HCT116 (cell line): ENCODE data around the gene NPFFR1. TPM values are rescaled to one million over a fixed set of nuclear protein-coding genes. Genes with fewer than 3 reads are reported as not detected.

Experiments used
- ATAC-seq: fragments of 200-7000 bp; cut with Tn5 transposase; 2 replicates; pipeline ENCODE4 v1.9.1; 2020; ENCODE audit warnings: mild to moderate bottlenecking, moderate library complexity
- BruUV-seq: library from RNA; stranded (reverse); fragments of 400-500 nt; replicated peaks from 2 replicates; lab custom pipeline; 2021; lab: Mats Ljungman, UMichigan
- CTCF ChIA-PET: fragments of 300-600 bp; sonication (Branson Sonifier 250); formaldehyde crosslinking; loops from one replicate; lab custom pipeline; 2021; ENCODE audit warnings: antibody characterized with exemption; lab: Charles Lee
- POLR2A ChIA-PET: fragments of 300-600, 350-600 bp; sonication (Branson Sonifier 250); formaldehyde crosslinking; loops from one replicate; lab custom pipeline; 2021; ENCODE audit warnings: antibody characterized with exemption; lab: Charles Lee
- RAD21 ChIA-PET, 2 experiments: fragments of 300-600 bp; sonication (Branson Sonifier 250); formaldehyde crosslinking; loops; one replicate each; lab custom pipeline; 2023; ENCODE audit warnings: low total read pairs in 2 of 2; ENCODE audit not compliant: uncharacterized antibody in 2 of 2, unreplicated experiment in 2 of 2, low non-redundant PET in 1 of 2; lab: Charles Lee
- DNase-seq: peaks from one replicate; pipeline ENCODE4 v3.0.0-alpha.2; 2010; ENCODE audit warnings: low read depth, low spot score
- H2AFZ ChIP-seq: fragments of 200-600 bp; shearing (Covaris generic), sonication (generic); 2 replicates; pipeline ENCODE4 v1.6.1; 2017; ENCODE audit warnings: low read depth, mixed run types, mixed read lengths, antibody characterized with exemption, low read length; ENCODE audit not compliant: poor library complexity, severe bottlenecking
- H3K27ac ChIP-seq: 2 replicates; pipeline ENCODE4 v1.5.1; 2012; ENCODE audit warnings: low read depth, low read length
- H3K27me3 ChIP-seq: fragments of 200-600 bp; sonication (generic); 2 replicates; pipeline ENCODE4 v1.6.1; 2016; ENCODE audit warnings: mixed run types, low read length, mixed read lengths; ENCODE audit not compliant: insufficient read depth
- H3K36me3 ChIP-seq, 2 experiments: fragments of 200-500 bp in 1 of 2; fragments of 200-600 bp in 1 of 2; sonication (Bioruptor generic) in 1 of 2; sonication (generic) in 1 of 2; 2 replicates each; pipeline versions ENCODE4 v1.5.1 to v1.6.1; 2014 to 2016; ENCODE audit warnings: low read length in 2 of 2, inconsistent platforms in 1 of 2, mixed read lengths in 1 of 2, mixed run types in 1 of 2; ENCODE audit not compliant: insufficient read depth in 2 of 2, control insufficient read depth in 1 of 2
- H3K4me1 ChIP-seq, 2 experiments: fragments of 200-600 bp in 1 of 2; sonication (generic) in 1 of 2; 2 replicates each; pipeline versions ENCODE4 v1.5.1 to v1.6.1; 2012 to 2017; ENCODE audit warnings: low read length in 2 of 2, inconsistent platforms in 1 of 2, mild to moderate bottlenecking in 1 of 2, mixed read lengths in 1 of 2, mixed run types in 1 of 2, moderate library complexity in 1 of 2; ENCODE audit not compliant: insufficient read depth in 2 of 2, control insufficient read depth in 1 of 2
- H3K4me2 ChIP-seq: fragments of 200-600 bp; sonication (generic); 2 replicates; pipeline ENCODE4 v1.6.1; 2017; ENCODE audit warnings: mixed run types, low read length, mixed read lengths
- H3K4me3 ChIP-seq, 2 experiments: fragments of 200-600 bp in 1 of 2; sonication (generic) in 1 of 2; replicated peaks in 1 of 2; 2 replicates each; pipeline ENCODE4 v1.5.1; 2011 to 2016; ENCODE audit warnings: low read length in 2 of 2, control low read depth in 1 of 2, low read depth in 1 of 2, mild to moderate bottlenecking in 1 of 2, mixed read lengths in 1 of 2, mixed run types in 1 of 2
- H3K79me2 ChIP-seq: fragments of 200-600 bp; sonication (generic); 2 replicates; pipeline ENCODE4 v1.6.1; 2017; ENCODE audit warnings: mild to moderate bottlenecking, mixed run types, low read length, moderate library complexity, mixed read lengths; ENCODE audit not compliant: insufficient read depth
- H3K9ac ChIP-seq: fragments of 200-600 bp; sonication (generic); 2 replicates; pipeline ENCODE4 v1.6.1; 2016; ENCODE audit warnings: low read length, mixed read lengths
- H3K9me2 ChIP-seq: fragments of 200-600 bp; sonication (generic), shearing (Covaris generic); 2 replicates; pipeline ENCODE4 v1.6.1; 2017; ENCODE audit warnings: mixed run types, mild to moderate bottlenecking, moderate library complexity; ENCODE audit not compliant: insufficient read depth
- H3K9me3 ChIP-seq, 2 experiments: fragments of 200-500 bp in 1 of 2; fragments of 200-600 bp in 1 of 2; sonication (Bioruptor generic) in 1 of 2; sonication (generic) in 1 of 2; 2 replicates each; pipeline ENCODE4 v1.6.1; 2014 to 2017; ENCODE audit warnings: low read length in 2 of 2, mixed read lengths in 2 of 2, inconsistent platforms in 1 of 2, low read depth in 1 of 2, mild to moderate bottlenecking in 1 of 2, mixed run types in 1 of 2, moderate library complexity in 1 of 2; ENCODE audit not compliant: control insufficient read depth in 1 of 2, insufficient read depth in 1 of 2
- H4K20me1 ChIP-seq: fragments of 200-600 bp; sonication (generic), shearing (Covaris generic); 2 replicates; pipeline ENCODE4 v1.6.1; 2017; ENCODE audit warnings: mixed run types, mild to moderate bottlenecking, moderate library complexity; ENCODE audit not compliant: insufficient read depth
- CEBPB ChIP-seq: IDR thresholded peaks from 2 replicates; pipeline ENCODE4 v1.6.1; 2012; ENCODE audit warnings: low read depth
- EGR1 ChIP-seq: IDR thresholded peaks from 2 replicates; pipeline ENCODE4 v1.6.1; 2012; ENCODE audit warnings: low read depth
- ELF1 ChIP-seq: IDR thresholded peaks from 2 replicates; pipeline ENCODE4 v1.6.1; 2012; ENCODE audit warnings: low read depth, borderline replicate concordance
- EZH2 ChIP-seq: fragments of 200-600 bp; sonication (generic); IDR thresholded peaks from 2 replicates; pipeline ENCODE4 v1.6.1; 2017; ENCODE audit warnings: antibody characterized with exemption, mixed run types
- POLR2AphosphoS5 ChIP-seq: IDR thresholded peaks from 2 replicates; pipeline ENCODE4 v1.6.1; 2011; ENCODE audit warnings: mild to moderate bottlenecking, low read depth, low read length, moderate library complexity
- SP1 ChIP-seq: IDR thresholded peaks from 2 replicates; pipeline ENCODE4 v1.6.1; 2012; ENCODE audit warnings: low read depth
- ZNF274 ChIP-seq: fragments of 200-500 bp; sonication (Bioruptor generic); IDR thresholded peaks from 2 replicates; pipeline ENCODE4 v1.6.1; 2014; ENCODE audit warnings: mild to moderate bottlenecking, low read depth, low read length, inconsistent platforms
- intact Hi-C: fragments of 100-400 bp; cut with micrococcal nuclease; formaldehyde crosslinking; loops from 2 replicates; pipeline ENCODE4 v1.10.0; 2022
- total RNA-seq: library from RNA; stranded (reverse); gene quantifications from one replicate; pipeline ENCODE4 v1.2.1, GENCODE V29; 2021; ENCODE audit not compliant: unreplicated experiment
- TF ChIP-seq, protein P1 (sequence below): IDR thresholded peaks from 2 replicates; pipeline ENCODE4 v1.6.1; 2012
- TF ChIP-seq, protein P2 (sequence below): IDR thresholded peaks from 2 replicates; pipeline ENCODE4 v1.6.1; 2011; ENCODE audit warnings: mild to moderate bottlenecking, low read length, moderate library complexity; ENCODE audit not compliant: insufficient replicate concordance; ENCODE audit errors: extremely low read depth
- TF ChIP-seq, protein P3 (sequence below): IDR thresholded peaks from 2 replicates; pipeline ENCODE4 v1.6.1; 2012; ENCODE audit warnings: low read depth

The NPFFR1 gene
- total RNA-seq, 1 experiment from 2014 or later, result 0.02 TPM

DNA sequence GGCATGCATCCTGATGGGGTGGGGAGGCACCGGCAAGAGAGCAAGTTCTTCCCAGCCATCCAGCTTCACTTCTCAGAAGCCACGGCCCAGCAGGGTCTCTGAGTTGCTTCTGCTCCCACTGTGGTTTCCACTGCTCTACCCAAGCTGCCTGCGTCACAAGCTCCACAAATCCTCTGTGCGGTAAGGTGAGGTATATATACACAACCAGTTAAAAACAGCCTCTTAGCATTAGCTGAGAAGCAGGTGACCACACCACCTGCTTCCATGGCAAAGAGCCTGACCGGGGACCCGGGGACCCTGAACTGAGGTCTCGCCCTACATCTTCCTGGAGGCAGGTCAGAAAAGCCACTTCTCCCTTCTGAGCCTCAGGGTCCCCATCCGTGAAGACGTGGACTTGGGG is 46.9 kb upstream of the NPFFR1 start:
- ATAC-seq (no peak), DNase-seq (no peak)
- H3K36me3 ChIP-seq, result no peaks in the 10 kb centered on the region
- H4K20me1 ChIP-seq, result peaks cover 4% of the 10 kb centered on the region; the same call in 1 of the 2 replicates
- intact Hi-C loops, result loop anchor here (1.0 to 5.0 kb wide), 2 partner anchors 58 to 109 kb away; no protein-coding TSS in a partner anchor
- H3K27ac ChIP-seq, result no peak overlapping the region
- H3K9ac ChIP-seq, result no peak overlapping the region
- no peaks in the 10 kb centered on the region for H3K9me2 ChIP-seq
- H3K27me3 ChIP-seq, result no peaks in the 10 kb centered on the region
- H3K4me1 ChIP-seq, result peaks cover 24 to 39% of the 10 kb centered on the region in 2 experiments
- TF ChIP-seq, protein P1, sequence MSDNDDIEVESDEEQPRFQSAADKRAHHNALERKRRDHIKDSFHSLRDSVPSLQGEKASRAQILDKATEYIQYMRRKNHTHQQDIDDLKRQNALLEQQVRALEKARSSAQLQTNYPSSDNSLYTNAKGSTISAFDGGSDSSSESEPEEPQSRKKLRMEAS, result no peak
- TF ChIP-seq, protein P2, sequence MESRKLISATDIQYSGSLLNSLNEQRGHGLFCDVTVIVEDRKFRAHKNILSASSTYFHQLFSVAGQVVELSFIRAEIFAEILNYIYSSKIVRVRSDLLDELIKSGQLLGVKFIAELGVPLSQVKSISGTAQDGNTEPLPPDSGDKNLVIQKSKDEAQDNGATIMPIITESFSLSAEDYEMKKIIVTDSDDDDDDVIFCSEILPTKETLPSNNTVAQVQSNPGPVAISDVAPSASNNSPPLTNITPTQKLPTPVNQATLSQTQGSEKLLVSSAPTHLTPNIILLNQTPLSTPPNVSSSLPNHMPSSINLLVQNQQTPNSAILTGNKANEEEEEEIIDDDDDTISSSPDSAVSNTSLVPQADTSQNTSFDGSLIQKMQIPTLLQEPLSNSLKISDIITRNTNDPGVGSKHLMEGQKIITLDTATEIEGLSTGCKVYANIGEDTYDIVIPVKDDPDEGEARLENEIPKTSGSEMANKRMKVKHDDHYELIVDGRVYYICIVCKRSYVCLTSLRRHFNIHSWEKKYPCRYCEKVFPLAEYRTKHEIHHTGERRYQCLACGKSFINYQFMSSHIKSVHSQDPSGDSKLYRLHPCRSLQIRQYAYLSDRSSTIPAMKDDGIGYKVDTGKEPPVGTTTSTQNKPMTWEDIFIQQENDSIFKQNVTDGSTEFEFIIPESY, result no peak
- TF ChIP-seq ZNF274 (no peak), CEBPB (no peak), POLR2AphosphoS5 (no peak), EZH2 (no peak), SP1 (no peak), ELF1 (no peak), EGR1 (no peak)
- TF ChIP-seq, protein P3, sequence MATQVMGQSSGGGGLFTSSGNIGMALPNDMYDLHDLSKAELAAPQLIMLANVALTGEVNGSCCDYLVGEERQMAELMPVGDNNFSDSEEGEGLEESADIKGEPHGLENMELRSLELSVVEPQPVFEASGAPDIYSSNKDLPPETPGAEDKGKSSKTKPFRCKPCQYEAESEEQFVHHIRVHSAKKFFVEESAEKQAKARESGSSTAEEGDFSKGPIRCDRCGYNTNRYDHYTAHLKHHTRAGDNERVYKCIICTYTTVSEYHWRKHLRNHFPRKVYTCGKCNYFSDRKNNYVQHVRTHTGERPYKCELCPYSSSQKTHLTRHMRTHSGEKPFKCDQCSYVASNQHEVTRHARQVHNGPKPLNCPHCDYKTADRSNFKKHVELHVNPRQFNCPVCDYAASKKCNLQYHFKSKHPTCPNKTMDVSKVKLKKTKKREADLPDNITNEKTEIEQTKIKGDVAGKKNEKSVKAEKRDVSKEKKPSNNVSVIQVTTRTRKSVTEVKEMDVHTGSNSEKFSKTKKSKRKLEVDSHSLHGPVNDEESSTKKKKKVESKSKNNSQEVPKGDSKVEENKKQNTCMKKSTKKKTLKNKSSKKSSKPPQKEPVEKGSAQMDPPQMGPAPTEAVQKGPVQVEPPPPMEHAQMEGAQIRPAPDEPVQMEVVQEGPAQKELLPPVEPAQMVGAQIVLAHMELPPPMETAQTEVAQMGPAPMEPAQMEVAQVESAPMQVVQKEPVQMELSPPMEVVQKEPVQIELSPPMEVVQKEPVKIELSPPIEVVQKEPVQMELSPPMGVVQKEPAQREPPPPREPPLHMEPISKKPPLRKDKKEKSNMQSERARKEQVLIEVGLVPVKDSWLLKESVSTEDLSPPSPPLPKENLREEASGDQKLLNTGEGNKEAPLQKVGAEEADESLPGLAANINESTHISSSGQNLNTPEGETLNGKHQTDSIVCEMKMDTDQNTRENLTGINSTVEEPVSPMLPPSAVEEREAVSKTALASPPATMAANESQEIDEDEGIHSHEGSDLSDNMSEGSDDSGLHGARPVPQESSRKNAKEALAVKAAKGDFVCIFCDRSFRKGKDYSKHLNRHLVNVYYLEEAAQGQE, result no peak
- H3K9me3 ChIP-seq, result no peaks in the 10 kb centered on the region
- ChIA-PET RAD21 (no interaction called here), CTCF (interaction anchor here (1.0 to 1.4 kb wide), 2 partner anchors 66 to 185 kb away, joined by 4 read pairs; partner anchors contain the start of gene TYSND1), POLR2A (no interaction called here)
- no peaks in the 10 kb centered on the region; the same call in 1 of the 2 replicates for H3K79me2 ChIP-seq
- H2AFZ ChIP-seq, result no peak overlapping the region
- no peak overlapping the region for H3K4me3 ChIP-seq
- H3K4me2 ChIP-seq, result no peak overlapping the region; the same call in 1 of the 2 replicates
- no TSS peak for BruUV-seq
